Measurements from ENCODE around the gene C1QTNF1.

- no peak for TF ChIP-seq CTCF (IDR thresholded peaks at IDR 0.05)
- TF ChIP-seq POLR2A (IDR thresholded peaks at IDR 0.05) = no peak
Measured at GRCh38 chr17:79009397-79010303, 14.3 kb upstream of the C1QTNF1 start, which contains the start of gene CANT1.

Data from testis (tissue), 2 donors.